ENCODE results near the gene HYAL1.

The HYAL1 gene

DNA sequence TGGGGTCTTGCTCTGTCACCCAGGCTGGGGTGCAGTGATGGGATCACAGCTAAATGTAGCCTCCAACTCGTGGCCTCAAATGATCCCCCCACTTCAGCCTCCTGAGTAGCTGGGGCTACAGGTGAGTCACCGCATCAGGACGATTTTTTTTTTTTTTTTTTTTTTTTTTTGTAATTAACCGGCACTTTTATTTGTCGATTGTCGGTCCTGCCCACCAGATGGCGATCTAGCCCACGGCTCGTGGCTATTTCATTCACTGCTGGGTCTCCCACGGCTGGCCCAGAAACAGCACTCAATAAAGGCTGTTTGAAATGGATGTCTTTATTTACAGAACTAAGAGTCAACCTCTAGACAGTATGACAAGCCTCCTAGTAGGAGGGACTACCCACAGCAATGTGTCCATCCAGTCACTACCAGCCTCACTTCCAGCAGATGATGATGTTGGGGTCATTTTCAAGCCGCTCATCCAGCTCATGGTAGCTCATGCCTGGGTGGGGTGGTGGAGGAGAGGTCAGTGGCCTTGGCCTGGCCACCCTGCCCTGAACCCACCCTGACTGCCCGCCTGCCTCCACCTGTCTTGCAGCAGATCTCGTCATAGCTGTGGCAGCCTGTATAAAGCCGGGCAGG is 43.9 kb upstream of the HYAL1 start:
- TF ChIP-seq OSR1 (CRISPR knock-in tag; IDR thresholded peaks at IDR 0.05) (no peak), TCF4 (CRISPR knock-in tag; IDR thresholded peaks at IDR 0.05; ENCODE audit: borderline replicate concordance) (no peak), SNAI2 (CRISPR knock-in tag; IDR thresholded peaks at IDR 0.05) (no peak), ZNF70 (CRISPR knock-in tag; IDR thresholded peaks at IDR 0.05) (0 out of 2 replicates have a peak, but pooled peaks have one; percentile 20), ARNTL (CRISPR knock-in tag; IDR thresholded peaks at IDR 0.05; ENCODE audit: borderline replicate concordance, low read depth) (no peak), RARB (CRISPR knock-in tag; IDR thresholded peaks at IDR 0.05) (no peak)

GRCh38 chr3:50345586-50346234 is 42.3 kb upstream of the HYAL1 start, which contains the start of gene ZMYND10:
Gene ZMYND10, minus strand, starts transcription at chr3:50345732. Its CDS starts 153 bp downstream, at chr3:50345579.
- TF ChIP-seq ZC3H10 (CRISPR knock-in tag; IDR thresholded peaks at IDR 0.05) (no peak), ARNTL (CRISPR knock-in tag; IDR thresholded peaks at IDR 0.05; ENCODE audit: borderline replicate concordance, low read depth) (no peak), SNAI2 (CRISPR knock-in tag; IDR thresholded peaks at IDR 0.05) (no peak), ZFP30 (CRISPR knock-in tag; IDR thresholded peaks at IDR 0.05) (no peak), ESRRG (CRISPR knock-in tag; IDR thresholded peaks at IDR 0.05) (no peak), TOX (CRISPR knock-in tag; IDR thresholded peaks at IDR 0.05; ENCODE audit: borderline replicate concordance) (no peak), ZNF8 (CRISPR knock-in tag; IDR thresholded peaks at IDR 0.05) (no peak), TCF4 (CRISPR knock-in tag; IDR thresholded peaks at IDR 0.05; ENCODE audit: borderline replicate concordance) (no peak), POU6F1 (CRISPR knock-in tag; IDR thresholded peaks at IDR 0.05; ENCODE audit: borderline replicate concordance, low read depth) (no peak), CSDC2 (CRISPR knock-in tag; IDR thresholded peaks at IDR 0.05) (no peak), ZFP3 (CRISPR knock-in tag; IDR thresholded peaks at IDR 0.05) (no peak), BACH2 (CRISPR knock-in tag; IDR thresholded peaks at IDR 0.05; ENCODE audit: borderline replicate concordance) (no peak), ZNF565 (CRISPR knock-in tag; conservative IDR thresholded peaks at IDR 0.05; ENCODE audit: low read depth) (no peak), CREB5 (CRISPR knock-in tag; IDR thresholded peaks at IDR 0.05; ENCODE audit: low read depth) (no peak), ZNF70 (CRISPR knock-in tag; IDR thresholded peaks at IDR 0.05) (no peak), PPARA (CRISPR knock-in tag; IDR thresholded peaks at IDR 0.05; ENCODE audit: borderline replicate concordance) (no peak)
- TF ChIP-seq, protein P1, sequence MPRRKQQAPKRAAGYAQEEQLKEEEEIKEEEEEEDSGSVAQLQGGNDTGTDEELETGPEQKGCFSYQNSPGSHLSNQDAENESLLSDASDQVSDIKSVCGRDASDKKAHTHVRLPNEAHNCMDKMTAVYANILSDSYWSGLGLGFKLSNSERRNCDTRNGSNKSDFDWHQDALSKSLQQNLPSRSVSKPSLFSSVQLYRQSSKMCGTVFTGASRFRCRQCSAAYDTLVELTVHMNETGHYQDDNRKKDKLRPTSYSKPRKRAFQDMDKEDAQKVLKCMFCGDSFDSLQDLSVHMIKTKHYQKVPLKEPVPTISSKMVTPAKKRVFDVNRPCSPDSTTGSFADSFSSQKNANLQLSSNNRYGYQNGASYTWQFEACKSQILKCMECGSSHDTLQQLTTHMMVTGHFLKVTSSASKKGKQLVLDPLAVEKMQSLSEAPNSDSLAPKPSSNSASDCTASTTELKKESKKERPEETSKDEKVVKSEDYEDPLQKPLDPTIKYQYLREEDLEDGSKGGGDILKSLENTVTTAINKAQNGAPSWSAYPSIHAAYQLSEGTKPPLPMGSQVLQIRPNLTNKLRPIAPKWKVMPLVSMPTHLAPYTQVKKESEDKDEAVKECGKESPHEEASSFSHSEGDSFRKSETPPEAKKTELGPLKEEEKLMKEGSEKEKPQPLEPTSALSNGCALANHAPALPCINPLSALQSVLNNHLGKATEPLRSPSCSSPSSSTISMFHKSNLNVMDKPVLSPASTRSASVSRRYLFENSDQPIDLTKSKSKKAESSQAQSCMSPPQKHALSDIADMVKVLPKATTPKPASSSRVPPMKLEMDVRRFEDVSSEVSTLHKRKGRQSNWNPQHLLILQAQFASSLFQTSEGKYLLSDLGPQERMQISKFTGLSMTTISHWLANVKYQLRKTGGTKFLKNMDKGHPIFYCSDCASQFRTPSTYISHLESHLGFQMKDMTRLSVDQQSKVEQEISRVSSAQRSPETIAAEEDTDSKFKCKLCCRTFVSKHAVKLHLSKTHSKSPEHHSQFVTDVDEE (CRISPR knock-in tag; IDR thresholded peaks at IDR 0.05), result no peak
- TF ChIP-seq, protein P2, sequence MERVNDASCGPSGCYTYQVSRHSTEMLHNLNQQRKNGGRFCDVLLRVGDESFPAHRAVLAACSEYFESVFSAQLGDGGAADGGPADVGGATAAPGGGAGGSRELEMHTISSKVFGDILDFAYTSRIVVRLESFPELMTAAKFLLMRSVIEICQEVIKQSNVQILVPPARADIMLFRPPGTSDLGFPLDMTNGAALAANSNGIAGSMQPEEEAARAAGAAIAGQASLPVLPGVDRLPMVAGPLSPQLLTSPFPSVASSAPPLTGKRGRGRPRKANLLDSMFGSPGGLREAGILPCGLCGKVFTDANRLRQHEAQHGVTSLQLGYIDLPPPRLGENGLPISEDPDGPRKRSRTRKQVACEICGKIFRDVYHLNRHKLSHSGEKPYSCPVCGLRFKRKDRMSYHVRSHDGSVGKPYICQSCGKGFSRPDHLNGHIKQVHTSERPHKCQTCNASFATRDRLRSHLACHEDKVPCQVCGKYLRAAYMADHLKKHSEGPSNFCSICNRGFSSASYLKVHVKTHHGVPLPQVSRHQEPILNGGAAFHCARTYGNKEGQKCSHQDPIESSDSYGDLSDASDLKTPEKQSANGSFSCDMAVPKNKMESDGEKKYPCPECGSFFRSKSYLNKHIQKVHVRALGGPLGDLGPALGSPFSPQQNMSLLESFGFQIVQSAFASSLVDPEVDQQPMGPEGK (CRISPR knock-in tag; IDR thresholded peaks at IDR 0.05; ENCODE audit: borderline replicate concordance), result no peak
- no peak for ATAC-seq

More for the DNA sequence above, 43.9 kb upstream of the HYAL1 start:
- peak; percentile 8 for ATAC-seq

- ATAC-seq, result no peak
- TF ChIP-seq CREB5 (CRISPR knock-in tag; IDR thresholded peaks at IDR 0.05; ENCODE audit: low read depth) (no peak), ZNF70 (CRISPR knock-in tag; IDR thresholded peaks at IDR 0.05) (no peak), RARB (CRISPR knock-in tag; IDR thresholded peaks at IDR 0.05) (no peak), TCF4 (CRISPR knock-in tag; IDR thresholded peaks at IDR 0.05; ENCODE audit: borderline replicate concordance) (no peak), ZFP3 (CRISPR knock-in tag; IDR thresholded peaks at IDR 0.05) (no peak), ISL1 (CRISPR knock-in tag; IDR thresholded peaks at IDR 0.05) (no peak), ZC3H10 (CRISPR knock-in tag; IDR thresholded peaks at IDR 0.05) (no peak), ESRRG (CRISPR knock-in tag; IDR thresholded peaks at IDR 0.05) (no peak)
- TF ChIP-seq, protein P1 (CRISPR knock-in tag; IDR thresholded peaks at IDR 0.05), result no peak
- TF ChIP-seq, protein P2 (CRISPR knock-in tag; IDR thresholded peaks at IDR 0.05; ENCODE audit: borderline replicate concordance), result no peak
Observed at GRCh38 chr3:50345008-50345407, 41.6 kb upstream of the HYAL1 start.
